ENCODE measurements around the gene RIT2.

GRCh38 chr18:43049021-43049420 lies 66.5 kb downstream of the RIT2 start:
- TF ChIP-seq POLR2A (IDR thresholded peaks at IDR 0.05) (no peak), CTCF (IDR thresholded peaks at IDR 0.05) (no peak)
